HG03354 (cell line): ENCODE data around the gene OBSCN.

Experiments used
- ATAC-seq: cut with Tn5 transposase; IDR thresholded peaks from one replicate; pipeline ENCODE4 v1.9.1; 2021; ENCODE audit warnings: mild to moderate bottlenecking; ENCODE audit not compliant: unreplicated experiment, poor library complexity, severe bottlenecking

The OBSCN gene, protein sequence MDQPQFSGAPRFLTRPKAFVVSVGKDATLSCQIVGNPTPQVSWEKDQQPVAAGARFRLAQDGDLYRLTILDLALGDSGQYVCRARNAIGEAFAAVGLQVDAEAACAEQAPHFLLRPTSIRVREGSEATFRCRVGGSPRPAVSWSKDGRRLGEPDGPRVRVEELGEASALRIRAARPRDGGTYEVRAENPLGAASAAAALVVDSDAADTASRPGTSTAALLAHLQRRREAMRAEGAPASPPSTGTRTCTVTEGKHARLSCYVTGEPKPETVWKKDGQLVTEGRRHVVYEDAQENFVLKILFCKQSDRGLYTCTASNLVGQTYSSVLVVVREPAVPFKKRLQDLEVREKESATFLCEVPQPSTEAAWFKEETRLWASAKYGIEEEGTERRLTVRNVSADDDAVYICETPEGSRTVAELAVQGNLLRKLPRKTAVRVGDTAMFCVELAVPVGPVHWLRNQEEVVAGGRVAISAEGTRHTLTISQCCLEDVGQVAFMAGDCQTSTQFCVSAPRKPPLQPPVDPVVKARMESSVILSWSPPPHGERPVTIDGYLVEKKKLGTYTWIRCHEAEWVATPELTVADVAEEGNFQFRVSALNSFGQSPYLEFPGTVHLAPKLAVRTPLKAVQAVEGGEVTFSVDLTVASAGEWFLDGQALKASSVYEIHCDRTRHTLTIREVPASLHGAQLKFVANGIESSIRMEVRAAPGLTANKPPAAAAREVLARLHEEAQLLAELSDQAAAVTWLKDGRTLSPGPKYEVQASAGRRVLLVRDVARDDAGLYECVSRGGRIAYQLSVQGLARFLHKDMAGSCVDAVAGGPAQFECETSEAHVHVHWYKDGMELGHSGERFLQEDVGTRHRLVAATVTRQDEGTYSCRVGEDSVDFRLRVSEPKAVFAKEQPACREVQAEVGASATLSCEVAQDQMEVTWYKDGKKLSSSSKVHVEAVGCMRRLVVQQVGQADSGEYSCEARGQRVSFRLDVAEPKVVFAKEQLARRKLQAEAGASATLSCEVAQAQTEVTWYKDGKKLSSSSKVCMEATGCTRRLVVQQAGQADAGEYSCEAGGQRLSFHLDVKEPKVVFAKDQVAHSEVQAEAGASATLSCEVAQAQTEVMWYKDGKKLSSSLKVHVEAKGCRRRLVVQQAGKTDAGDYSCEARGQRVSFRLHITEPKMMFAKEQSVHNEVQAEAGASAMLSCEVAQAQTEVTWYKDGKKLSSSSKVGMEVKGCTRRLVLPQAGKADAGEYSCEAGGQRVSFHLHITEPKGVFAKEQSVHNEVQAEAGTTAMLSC (N-terminal part only)

DNA sequence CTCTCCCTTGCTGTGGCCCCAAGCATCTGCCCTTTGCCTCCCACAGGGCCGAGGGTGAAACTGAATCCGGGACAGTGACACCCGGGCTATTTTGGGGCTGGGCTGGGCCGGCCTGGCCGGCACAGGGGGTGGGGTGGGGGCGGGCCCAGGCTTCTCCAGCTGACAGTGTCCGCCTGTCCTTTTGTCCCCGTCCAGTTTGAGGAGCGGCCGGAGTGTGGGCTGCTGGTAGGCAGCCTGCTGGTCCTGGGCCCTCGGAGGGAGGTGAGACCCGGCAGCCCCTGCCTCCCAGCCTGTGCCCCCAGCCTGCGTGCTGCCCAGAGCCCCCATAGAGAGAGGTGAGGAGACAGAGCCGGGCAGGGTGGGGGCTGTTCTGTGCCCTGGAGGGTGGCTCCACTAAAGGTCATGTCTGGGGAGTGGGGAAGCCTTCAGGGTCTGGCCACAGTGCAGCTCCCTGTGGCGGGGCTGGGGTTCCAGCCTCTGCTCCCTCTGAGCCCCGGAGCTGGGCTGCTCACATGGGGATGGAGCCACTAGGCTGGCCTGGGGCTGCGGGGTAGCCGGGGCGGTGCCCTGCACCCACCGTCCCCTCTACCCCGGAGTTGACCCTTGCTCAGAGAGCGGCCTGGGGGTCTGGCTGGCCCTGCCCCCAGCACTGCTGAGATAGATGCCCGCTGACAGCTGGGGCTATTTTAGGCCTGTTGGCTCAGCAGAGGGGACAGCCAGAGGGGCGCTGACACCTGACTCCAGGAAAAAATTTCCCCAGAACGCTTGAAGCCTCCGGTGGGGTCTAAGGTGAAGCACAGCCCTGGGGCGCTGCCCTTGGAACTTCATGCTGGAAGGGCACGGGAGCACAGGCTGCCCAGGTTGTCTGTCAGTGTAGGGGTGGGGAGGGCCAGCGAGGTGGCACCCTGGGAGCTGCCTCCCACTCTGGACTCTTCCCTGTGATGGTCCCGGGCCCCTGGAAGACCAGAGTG lies at the start of gene OBSCN:
Gene OBSCN (plus strand): TSS at position 194 of the 971 bp plus-strand sequence. CDS start 3,740 bp downstream, outside the sequence.
- ATAC-seq = no peak

DNA sequence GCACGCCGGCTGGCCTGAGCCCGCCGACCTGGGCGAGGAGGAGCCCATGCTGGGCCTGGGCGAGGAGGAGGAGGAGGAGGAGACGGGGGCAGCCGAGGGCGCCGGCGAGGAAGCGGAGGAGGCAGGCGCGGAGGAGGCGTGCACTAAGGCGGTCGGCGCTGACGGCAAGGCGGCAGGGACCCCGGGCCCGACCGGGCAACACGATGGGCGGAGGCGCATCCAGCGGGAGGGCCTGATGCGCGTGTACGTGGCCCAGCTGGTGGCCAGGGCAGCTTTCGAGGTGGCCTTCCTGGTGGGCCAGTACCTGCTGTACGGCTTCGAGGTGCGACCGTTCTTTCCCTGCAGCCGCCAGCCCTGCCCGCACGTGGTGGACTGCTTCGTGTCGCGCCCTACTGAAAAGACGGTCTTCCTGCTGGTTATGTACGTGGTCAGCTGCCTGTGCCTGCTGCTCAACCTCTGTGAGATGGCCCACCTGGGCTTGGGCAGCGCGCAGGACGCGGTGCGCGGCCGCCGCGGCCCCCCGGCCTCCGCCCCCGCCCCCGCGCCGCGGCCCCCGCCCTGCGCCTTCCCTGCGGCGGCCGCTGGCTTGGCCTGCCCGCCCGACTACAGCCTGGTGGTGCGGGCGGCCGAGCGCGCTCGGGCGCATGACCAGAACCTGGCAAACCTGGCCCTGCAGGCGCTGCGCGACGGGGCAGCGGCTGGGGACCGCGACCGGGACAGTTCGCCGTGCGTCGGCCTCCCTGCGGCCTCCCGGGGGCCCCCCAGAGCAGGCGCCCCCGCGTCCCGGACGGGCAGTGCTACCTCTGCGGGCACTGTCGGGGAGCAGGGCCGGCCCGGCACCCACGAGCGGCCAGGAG lies 49.5 kb upstream of the OBSCN start:
- ATAC-seq = no peak

DNA sequence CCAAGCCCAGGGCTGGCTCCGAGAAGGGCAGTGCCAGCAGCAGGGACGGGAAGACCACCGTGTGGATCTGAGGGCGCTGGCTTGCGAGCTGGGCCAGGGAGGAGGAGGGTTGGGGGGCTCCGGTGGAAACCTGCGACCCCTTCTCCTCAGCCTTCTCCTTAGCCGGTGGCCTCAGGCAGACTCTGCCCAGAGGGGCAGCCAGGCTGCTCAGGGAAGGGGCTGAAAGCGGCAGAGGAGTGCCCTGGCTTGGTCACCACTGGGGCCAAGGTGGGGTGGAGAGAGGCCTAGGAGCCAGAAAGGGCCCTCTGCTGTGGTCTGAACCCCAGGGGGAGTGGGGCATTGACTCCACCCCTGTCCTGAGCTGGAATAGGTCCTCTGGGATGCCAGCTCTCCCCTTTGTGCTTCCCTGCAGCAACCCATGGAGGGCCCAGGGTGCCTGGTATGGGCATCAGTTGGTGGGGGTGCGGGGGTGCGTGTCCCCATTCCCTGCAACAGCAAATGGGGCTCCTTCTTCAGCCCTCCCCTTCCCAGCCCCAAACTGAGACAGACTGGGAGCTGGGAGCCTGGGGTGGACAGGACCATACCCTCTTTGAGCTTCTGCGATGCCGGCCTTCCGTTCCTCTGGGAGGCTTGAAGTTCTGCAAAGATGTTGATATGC lies 48.7 kb upstream of the OBSCN start:
- no peak for ATAC-seq

DNA sequence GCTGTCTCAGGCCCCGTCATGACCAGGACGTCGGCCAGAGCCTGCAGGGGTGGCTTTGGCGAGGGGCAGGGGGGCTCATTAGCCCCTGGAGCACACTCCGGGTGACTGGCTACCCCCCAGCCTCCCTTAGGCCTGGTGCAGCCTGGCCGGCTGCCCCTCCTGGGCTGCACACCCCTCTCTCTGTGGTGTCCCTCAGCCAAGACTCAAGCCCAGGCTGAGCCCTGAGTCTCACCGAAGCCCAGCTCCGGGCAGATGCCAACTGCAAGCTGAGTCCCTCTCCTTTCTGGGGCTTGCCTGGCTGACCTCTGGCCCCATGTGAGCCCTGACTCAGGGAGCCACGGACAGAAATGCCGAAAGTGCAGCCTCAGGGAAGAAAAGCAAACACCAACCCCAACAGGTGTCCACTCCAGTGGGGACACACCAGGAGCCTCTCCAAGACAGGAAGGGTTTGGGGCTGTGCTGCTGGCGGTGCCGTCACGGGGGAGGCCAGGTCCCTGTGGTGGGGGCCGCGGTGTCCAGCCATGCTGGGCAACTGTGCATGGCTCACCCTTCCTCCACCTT lies 47.6 kb upstream of the OBSCN start:
- no peak for ATAC-seq

DNA sequence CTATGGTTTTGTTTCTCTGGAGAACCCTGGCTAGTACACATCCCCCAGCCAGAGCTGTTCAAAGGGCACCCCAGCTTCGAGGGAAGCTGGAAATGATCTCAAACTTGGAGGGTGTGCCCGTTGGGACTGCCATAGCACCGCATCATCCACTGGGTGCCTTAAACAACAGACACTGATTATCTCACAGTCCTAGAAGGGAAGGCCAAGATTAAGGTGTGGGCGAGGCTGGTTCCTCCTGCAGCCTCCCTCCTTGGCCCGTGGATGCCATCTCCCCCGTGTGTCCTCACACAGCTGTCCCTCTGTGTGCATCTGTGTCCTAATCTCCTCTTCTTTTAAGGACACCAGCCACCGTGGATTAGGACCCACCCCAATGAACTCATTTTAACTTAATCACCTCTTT lies 46.5 kb upstream of the OBSCN start:
- ATAC-seq = no peak

DNA sequence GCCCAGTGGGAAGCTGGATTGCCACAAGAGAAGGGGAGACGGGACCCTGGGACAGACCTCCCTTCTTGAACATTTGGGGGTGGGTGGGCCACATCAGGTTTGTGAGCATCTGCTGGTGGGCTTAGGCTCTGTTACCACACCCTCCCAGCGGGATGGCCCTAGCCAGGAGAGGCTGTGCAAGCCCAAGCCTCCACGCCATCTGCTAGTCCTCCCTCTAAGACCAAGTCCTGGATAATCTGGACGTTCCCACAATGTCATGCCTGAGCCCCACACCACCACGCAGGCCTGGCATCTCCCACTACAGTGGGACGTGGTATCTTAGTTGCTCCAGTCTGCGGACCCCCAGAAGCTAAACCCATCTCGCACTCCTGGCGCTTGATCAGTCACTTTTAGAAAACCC lies 46.0 kb upstream of the OBSCN start:
- ATAC-seq = no peak

DNA sequence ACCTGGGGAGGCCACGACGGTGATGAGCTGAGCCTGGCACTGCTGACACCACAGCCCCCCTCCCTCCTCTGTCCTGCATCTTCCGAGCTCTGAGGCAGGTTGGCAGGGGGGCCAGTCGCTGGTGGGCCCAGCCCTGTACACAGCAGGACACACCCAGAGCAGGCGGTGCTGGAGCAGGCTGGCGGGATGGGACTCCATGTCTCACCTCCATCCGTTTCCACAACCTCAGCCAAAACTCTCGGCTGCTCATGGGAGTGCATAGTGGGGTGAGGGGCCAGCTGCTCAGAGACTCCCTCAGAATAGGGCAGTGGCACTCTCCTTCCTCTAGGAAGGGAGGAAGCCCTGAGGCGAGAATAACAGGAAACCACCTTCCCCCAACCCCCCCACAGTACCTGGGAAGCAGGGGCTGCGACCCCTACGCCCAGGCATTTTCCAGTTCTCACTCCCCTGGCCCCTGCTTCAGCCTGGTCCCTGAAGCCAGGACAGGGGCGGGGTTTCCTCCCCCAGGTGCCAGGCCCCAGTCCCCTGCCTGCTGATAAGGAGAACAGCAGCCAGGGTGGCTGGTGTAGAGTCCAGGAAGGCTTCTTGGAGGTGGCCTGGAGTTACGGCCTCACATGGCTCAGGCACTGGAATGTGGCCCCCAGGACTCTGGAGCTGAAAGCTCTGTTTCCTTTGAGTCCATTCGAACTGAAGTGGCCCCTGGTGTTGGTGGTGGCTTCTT lies 45.4 kb upstream of the OBSCN start:
- ATAC-seq = no peak

DNA sequence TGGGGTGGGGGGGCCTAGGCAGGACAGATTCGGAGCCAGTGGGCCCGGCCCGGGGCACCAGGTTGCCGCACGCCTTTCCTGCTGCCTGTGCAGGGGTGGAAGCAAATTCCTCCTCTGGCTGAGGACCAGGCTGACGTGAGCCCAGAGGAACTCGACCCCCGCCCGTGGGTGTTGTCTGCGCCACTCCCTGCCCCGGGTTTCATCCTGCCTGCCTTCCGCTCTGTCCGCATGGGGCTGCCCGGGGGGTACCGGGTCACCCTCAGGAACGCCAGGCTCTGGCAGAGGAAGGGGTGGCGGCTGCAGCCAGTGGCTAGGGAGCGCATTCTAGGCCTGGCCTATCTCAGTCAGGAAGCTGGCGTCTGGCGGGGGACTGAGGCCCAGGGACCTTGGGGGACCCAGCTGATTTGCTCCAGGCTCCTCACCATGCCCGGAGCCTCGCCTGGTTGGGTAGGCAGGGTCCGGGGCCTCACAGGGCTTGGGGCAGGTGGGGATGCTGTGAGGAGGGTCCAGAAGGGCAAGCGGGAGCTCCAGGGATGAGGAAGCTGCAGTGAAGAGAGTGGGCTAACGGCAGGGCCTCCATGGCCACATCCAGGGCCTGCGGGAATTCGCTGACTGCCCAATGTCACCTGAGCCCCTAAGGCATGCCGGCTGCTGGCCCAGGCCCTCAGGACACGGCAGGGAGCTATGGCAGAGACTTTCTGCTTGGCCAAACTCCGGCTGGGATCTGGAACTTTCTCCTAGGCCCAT lies 44.7 kb upstream of the OBSCN start:
- no peak for ATAC-seq

DNA sequence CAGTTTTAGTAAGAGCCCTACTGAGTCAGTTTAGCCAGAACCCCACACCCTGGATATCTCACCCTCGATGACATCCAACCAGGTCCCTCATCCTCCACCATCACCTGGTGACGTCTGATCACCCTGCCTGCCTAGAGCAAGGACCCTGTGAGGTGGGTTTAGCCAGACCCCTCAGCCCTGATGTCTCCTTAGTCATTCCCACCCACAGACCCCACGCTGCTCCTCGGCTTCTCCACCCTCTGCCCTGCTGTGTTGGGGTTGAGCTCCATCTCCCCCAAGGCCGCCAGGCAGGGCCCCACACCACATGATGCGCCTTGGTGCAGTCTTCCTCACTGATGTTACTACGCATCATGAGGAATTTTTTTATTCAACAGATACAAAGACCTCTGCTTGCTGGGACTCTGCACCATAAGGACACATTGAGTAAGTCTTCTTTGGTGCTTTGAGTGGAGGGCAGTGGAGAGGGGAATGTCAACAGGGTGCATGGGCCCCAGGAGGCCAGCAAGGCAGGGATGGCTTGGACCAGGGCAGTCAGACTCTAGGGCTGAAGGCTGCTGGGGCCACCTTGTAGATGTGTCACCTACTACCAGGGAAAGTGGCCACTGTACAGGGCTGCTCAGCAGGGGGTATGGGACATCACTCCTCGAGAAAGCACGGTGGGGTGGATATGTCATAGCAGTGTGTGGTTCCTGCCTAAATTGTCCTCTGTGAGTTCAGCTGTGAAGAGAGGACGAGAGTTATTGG lies 43.9 kb upstream of the OBSCN start:
- no peak for ATAC-seq

DNA sequence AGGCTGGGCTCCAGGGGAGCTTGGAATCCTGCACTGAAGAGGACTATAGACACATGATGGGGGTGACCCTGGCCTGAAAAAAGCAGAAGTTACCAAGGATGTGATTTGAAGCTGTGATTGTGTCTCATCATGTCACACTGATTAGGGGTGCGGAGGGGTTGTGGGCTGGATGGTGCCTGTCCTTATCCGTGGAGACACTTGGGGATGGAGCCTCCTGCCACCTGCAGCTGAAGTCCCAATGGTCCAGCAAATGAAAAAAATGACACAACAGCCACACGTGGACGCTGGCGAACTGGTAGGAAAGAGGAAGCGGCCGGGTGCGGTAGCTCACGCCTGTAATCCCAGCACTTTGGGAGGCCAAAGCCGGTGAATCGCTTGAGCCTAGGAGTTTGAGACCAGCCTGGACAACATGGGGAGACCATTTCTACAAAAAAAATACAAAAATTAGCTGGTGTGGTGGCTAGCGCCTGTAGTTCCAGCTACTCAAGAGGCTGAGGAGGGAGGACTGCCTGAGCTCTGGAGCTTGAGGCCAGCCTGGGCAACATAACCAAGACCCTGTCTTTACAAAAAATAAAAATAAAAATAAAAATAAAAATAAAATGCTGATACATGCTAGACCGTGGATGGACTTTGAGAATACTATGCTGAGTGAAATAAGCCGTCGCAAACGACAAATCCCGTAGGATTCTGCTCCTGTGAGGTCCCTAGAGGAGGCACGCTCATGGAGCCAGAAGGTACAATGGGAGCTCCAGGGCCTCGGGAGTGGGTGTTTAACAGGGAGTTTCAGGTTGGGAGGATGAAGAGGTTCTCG lies 43.1 kb upstream of the OBSCN start:
- peak; percentile 1 for ATAC-seq

DNA sequence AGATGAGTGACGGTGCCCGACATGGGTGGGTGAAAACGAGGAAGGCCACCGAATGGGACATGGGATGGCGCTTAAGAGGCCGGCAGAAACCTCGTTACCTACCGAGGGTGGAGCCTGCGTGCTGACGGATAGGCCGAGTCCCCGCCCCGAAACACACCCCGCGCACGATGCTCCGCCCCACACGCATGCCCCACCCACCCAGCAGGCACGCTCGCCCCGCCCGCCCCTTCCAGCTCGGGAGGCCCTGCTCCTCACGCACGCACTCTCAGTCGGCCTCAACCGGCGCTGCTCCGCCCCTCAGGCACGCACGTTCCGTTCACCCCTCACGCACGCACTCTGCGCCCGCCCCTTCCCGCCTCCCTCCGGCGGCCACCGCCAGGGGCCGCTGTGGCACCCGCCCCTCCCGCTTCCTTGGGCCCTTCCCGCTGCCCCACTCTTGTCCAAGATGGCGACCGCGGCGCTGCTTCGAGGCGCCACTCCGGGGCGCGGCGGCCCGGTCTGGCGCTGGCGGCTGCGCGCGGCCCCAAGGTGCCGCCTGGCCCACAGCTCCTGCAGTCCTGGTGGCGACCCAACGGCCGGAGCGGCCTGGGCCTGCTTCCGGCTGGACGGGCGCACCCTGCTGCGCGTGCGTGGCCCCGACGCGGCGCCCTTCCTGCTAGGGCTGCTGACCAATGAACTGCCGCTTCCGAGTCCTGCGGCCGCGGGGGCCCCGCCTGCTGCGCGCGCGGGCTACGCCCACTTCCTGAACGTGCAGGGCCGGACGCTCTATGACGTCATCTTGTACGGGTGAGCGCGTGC lies 42.3 kb upstream of the OBSCN start, which contains the start of gene IBA57:
Gene IBA57 (plus strand): TSS at position 433 of the 798 bp plus-strand sequence. CDS start 13 bp downstream, at position 446.
- peak; percentile 84 for ATAC-seq

DNA sequence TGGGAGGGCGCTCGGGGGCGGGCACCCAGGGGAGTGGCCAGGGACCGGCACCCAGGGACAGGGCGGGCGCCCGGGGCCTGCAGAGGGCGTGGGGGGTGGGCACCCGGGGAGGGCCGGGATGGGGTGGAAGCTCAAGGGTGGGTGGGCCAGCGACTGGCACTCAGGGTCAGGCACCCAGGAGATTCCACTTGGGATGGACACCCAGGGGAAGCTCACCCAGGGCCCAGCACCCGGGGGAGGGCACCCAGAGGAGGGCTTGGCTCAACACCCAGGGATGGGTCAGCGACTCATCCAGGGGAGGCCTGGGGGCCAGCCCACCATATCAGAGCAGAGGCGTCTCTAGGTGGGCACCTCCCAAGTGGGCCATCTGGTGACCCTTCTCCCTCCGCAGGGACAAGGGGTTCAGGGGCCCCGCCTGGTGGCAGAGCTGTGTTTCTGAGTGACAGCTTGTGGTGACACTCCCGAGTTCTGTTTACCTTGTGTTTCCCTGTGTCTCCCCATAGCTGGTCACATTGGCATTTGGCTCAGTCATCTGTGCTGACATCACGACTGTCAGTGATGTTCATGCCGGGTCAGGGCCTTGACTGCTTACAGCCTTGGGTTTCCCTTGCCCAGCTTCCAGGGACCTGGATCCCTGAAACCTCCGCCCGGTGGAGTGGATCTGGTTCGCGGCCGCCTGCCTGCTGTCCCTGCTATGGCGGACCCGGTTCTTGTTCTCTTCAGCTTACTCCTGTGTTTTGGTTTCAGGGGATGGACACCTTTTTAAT lies 41.5 kb upstream of the OBSCN start:
- peak; percentile 13 for ATAC-seq
